Left forelimb (tissue), 1 donor: Measurements from ENCODE around the gene INCA1.

Experiments
- DNase-seq: peaks from one replicate; pipeline ENCODE4 v3.0.0-alpha.2; 2018; ENCODE audit warnings: low spot score

The INCA1 gene

DNA sequence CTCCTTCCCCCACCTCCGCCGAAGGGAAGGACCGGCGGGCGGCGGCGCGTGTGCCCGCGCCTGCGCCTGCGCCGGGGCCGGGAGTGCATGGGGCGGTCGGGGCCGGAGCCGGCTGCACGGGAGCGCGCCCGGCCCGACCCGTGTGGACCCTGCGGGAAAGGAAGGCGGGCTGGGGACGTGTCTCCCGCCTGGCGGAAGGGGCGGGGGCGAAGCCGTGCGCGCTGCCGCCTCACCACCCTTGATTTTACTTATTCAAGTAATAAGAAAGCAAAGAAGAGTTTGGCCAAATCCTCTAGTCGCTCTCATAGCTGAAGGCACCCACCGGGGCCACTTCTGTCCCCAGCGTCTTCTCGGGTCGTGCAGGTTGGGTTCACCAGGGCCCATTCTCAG is 48.4 kb downstream of the INCA1 start:
- DNase-seq, result peak; percentile 90

DNA sequence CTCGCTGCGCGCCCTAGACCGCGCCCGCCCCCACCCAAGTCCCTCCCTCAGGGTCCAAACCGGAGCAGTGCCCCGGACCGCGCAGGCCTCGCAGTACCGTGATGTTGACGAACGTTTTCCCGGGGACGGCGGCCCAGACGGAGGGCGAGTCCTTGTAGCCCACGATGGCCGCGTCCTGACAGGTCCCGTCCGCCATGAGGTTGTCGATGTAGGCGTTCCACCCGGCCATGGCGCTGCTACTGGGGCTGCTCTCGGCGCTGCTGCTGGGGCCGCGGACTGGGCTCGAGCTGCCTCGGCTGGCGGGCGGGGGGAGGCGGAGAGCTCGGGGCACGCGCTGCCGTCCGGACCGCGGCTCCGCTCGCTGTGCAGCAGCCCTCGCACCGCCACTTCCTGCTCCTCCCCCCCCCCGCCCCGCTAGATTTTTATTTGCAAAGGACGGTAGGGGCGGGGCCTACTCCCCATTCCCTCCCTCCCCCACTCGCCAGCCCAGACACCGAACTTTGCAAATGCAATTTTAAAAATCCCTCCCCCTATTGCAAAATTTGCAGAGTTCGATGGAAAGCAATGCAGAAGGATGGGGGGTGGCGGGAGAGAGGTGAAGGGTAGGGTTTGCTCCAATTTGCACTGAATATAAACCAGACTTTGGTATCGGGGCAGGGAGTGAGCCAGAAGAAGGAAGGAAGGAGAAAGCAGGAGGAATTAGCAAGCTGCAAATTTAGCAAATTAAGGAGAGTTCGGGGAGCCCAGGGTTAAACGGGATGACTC is 49.0 kb downstream of the INCA1 start, which contains the start of gene PFN1:
Gene PFN1 (minus strand): TSS at position 365 of the 765 bp plus-strand sequence. CDS start 136 bp downstream, at position 229.
- peak; percentile 93 for DNase-seq

DNA sequence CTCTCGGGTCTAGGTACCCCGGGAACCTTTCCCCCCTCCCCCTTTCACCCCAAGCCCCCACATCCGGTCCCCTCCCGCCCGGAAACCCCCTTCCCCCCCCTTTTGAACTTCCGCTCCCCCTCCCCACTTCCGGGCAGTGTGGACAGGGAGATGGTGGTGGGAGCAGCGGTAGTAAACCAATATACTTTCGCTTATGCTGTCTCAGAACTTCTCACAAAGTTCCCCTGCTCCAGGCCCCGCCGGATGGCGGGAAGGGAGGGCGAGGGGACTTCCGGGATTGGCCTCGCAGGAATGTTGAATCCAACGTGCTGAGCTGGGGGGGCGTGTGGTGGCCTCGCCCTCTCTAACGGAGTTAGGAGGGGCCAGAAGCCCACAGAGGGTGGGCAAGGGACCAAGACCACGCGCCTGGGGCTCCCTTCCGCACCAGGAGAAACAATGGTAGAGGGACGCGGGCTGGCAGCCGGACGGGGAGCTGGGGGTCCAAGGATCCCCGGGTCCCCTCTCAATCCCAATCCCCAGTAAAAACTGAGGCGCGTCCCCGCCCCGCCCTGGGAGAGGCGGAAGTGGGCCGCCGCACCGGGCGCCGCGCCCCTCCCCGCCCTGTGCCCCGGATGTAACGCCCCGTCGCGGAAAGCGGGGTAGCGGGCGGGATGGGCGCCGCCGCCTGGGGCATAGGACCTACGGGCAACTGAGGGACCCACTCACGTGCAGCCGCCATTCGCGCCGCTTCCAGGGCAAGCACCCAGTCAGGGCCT is 49.7 kb downstream of the INCA1 start:
- peak; percentile 82 for DNase-seq

DNA sequence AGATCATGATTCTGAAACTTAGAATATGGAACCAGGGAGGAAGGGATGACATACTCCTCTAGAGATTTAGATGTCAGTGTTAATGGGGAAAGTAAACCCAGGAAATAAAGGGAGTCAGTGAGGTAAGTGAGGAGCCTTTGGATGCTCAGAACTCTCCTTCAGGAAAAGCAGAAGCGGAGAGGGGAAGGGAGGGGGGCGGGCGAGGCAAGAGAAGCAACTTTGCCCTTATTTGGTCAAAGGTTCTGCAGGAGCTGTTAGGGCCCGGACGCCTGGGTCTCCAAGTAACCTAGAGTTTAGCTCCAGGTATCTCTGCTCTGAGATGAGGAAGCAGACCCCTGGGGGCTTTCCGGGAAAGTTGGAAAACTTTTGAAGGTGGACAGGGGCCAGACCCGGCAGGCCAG is 50.3 kb downstream of the INCA1 start:
- no peak for DNase-seq

DNA sequence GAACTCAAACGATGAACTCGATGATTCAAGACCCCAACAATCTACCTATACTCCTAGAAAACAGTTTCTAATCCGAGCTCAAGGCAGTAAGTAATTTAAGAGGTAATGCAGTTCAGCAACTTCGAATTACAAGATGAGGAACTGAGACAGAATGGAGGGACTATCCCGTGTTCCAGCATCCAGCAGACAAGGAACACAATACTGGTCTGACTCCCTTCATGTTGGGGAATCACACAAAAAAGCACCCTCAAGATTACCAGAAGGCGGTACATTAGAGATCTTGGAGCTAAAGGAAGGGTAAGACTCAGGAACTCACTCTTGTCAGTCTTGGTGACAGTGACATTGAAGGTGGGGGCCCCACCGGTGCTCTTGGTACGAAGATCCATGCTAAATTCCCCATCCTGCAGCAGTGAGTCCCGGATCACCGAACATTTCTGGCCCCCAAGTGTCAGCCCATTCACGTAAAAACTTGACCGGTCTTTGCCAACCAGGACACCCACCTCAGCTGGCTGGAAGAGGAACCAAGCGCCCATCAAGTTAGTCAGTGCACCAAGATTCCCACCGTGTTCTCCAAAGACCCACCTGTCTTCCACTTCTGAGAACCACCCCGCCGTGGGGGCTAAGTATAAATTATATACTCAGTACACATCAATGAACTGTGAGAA is 50.9 kb downstream of the INCA1 start:
- DNase-seq, result no peak

DNA sequence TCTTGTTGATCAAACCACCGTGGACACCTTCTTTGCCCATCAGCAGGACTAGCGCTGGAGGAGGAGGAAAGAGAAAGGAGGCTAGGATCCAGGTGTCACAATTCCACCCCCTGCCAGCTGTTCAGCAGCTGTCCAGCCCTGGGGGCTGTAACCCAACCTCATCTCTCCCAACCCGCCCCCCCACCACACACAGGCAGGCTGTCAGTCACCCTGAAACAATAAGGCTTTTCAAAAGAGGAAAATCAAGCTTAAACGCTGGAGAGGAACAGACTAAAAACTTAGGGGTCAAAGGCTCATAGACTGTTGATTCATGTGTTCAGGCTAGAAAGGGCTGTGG is 51.4 kb downstream of the INCA1 start:
- DNase-seq, result no peak

DNA sequence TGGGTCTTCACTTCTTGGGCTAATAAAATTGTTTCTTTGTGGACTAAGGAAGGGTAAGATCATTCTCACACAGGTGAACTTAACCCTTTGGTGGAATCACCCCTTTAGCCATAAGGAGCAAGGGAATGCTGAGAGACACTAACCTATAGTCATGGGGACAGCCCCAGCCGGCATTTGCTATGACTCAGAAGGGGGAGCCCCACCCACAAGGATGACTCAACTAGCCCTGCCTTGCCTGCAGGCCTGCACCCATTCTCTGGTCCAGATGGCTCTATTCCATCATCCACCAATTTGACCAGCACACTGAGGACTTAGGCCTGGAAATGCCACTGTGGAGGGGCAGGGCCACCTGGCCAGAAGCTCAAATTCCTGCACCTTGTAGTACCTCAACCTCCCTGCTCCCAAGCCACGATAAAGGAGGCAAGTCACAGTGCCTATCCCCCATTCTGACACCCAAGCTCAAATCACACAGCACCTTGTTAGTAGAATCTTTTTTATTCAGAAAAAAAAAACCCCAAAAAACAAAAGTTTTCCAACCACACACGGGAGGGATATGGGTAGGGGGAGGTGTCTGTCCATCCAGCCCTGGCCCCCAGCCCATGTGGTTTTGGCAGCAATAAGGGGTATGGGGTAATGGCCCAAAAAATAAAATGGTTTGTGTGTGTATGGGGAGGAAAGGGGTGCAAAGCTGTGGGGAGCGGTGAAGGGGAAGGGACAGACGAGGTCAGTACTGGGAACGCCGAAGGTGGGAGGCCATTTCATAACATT is 52.0 kb downstream of the INCA1 start:
- no peak for DNase-seq

DNA sequence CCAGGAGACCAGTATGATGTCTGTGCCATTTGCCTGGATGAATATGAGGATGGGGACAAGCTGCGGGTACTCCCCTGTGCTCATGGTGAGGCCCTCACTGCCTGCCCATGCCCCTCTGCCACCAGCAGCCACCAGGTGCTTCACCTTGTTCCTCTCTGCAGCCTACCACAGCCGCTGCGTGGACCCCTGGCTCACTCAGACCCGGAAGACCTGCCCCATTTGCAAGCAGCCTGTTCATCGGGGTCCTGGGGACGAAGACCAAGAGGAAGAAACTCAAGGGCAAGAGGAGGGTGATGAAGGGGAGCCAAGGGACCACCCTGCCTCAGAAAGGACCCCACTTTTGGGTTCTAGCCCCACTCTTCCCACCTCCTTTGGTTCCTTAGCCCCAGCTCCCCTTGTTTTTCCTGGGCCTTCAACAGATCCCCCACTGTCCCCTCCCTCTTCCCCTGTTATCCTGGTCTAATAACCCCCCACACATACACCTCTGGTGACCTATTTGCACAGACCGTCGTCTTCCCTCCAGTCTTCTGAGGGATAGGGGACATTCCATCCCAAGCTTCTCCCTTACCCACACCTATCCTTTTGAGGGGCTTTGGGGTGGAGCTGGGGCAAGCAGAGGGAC is 52.7 kb downstream of the INCA1 start:
- no peak for DNase-seq

DNA sequence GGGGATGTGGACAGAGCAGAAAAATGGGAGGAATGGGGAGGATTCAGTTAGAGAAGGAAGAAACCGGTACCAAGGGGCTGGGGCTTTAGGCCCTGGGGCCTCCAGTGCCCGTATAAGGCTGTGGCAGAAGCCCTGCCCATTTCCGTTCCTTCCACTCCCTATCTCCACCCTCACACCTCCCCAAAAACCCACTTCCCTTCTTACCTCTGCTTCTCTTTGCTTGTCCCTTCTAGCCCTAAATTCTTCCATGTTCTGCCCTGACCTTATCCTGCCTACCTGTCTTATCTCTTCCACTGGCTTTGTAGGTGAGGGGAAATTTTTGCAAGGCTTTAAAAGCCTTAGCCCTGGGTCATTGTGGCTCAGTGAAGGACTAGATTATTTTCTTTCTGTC is 53.2 kb downstream of the INCA1 start:
- DNase-seq, result no peak

DNA sequence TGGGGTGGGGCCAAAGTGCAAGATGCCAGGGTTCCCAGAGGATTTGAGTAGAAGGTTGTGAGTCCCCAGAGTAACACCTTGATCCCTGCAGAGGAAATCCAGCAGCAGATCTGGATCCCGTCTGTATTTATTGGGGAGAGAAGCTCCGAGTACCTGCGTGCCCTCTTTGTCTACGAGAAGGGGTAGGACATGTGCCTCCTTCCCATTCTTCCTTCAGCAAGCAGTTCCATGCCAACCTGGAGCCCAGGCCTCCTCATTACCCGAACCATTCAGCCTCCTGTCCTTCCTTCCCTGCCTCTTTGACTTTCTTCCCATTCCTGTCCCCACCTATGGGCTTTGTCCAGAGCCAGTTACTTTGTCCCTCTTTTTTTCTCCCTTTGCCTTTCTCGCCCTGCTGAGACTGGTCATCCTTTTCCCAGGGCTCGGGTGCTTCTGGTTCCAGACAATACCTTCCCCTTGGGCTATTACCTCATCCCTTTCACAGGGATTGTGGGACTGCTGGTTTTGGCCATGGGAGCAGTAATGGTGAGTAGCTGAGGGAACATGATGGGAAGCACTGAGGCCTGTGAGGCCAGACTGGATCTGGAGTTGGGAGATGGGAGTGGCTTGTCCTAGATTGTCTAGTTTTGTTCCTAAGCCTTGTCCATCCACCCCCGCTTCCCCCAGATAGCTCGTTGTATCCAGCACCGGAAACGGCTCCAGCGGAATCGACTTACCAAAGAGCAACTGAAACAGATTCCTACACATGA is 54.4 kb downstream of the INCA1 start:
- DNase-seq, result no peak

DNA sequence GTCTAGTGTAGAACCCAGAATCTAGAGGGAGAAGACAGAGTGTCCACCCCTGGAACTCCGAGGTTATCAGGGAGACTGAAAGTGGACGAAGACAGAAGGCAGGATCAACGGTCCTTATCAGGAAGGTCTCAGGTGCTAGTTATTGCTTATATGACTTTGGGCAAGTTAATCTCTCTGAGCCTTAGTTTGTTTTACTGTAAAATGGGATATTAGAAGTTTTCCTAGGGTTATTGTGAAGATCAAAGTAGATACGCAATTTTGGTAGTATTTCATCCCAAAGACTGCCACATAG is 56.1 kb downstream of the INCA1 start:
- DNase-seq, result no peak

DNA sequence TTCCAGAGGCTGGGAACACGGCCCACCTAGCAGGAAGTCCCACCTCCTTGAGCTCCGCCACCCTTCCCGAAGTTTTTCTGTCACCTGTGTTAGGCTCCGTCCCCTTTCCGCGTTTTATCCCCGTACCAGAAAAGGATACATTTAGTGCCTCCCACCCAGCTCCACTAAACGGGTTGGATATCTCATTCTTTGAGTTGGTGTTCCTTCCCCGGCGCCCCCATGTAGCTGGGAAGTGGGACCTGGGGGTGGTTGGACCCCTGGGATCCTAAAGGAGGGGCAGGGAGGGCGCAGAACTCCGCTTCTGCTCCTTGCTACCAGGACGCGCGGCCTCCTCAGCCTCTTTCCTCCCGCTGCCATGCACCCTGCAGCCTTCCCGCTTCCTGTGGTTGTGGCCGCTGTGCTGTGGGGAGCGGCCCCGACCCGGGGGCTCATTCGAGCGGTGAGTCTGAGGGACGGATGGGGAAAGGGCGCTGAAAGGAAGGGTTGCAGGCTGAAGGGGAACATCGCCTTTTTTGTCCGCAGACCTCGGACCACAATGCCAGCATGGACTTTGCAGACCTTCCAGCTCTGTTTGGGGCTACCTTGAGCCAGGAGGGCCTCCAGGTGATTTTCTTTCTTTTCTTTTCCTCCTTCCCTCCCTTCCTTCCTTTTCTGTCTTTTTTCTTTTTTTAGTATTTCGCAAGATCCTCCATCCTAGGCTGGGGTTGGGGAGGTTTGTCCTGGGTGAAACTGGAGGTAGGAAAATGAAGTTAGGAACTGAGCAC is 56.6 kb downstream of the INCA1 start:
- DNase-seq, result no peak

DNA sequence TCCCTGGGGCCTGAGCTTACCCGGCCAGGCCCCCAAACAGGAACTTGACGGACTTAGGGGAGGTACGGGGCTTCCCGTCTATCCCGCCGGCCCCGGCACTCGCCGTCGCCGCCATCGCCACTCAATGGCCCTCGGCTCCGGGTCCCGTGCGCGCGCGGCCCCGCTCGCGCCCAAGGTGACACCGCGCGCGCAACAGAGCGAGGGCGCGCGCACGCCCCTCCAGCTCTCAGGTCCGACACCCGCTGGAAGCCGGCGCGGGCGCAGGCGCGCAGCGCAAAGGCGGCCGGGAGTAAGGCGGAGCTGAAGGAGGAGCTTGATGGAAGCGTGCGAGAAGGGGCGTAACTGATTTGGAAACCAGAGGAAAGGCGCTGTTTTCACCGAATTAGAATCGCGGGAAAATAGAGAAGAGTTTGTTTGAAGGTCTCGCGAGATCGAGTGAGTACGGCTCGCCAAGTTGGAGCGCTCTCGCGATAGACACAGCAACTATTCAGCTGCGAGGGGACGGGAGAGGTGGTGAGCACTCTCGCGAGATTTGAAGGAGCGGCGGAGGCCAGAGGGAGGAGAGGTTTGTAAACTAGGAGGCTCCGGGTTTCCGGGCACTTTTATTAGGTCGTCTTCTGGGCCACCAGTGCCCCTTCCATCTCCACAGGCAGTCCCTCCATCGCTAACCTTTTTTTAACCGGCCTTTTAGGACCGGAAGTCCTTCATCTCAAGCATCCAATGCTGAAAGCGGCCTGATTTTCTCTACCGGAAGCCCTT is 57.3 kb downstream of the INCA1 start, which contains the start of the genes RNF167 and SLC25A11:
Gene RNF167 (plus strand): TSS at position 473 of the 759 bp plus-strand sequence. CDS start 642 bp downstream, outside the sequence.
Gene SLC25A11 (minus strand): TSS at position 251 of the 759 bp plus-strand sequence. CDS start 136 bp downstream, at position 115.
- DNase-seq, result peak; percentile 97

DNA sequence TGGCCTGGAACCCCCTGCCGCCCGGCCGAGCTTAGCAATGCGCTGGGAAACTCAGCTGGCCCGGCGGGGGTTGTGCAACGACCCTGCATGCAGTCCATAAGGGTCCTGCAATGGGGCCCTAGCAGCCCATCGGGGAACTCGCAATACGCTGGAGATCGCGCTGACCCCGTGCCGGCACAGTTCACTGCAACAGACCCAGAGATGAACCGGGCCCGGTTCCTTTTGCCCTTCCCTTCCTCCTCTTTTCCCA is 57.9 kb downstream of the INCA1 start:
- DNase-seq, result no peak

DNA sequence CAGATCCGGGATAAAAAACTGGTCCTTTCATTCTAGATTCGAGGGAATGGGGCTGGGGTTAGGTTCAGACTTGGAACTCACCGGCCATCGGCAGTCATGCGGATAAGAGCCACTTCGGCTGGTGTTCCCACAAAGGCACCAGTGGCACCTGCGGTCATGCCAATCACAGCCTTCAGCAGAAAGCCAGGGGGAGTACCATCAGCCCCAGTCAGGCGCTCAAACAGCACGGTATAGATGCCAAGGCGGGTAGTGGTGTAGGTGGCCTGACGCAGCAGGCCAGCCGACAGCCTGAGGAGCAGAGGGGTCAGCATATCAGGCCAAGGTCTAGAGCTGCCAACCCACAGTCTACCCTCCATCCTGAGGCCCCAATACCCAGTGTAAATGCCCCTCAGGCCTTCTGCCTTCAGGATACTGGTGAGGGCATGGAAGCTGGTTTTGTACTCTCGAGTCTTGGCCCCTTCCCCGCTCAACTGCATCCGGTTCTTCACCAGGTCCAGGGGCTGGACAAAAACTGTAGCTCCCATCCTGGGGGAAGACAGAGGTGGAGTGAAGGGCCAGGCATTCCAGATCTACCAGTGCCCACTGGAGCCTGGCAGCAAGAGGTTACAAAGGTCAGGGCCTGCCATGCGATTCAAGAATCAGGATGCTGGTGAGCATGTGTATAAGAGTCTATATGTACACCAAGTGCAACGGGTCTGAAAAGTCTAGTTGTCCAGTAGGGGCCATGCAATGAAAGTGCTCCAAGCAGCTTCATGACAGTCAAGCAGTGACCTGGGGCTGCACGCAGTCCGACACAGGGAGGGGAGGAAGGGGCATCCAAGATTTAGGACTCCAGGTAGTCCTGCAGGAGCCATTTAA is 58.4 kb downstream of the INCA1 start:
- DNase-seq, result no peak
